A673 (cell line): ENCODE results near the gene ANKRD10. TPM values are rescaled to one million over a fixed set of nuclear protein-coding genes. Genes with fewer than 3 reads are reported as not detected.

Experiments
- BruUV-seq: library from RNA; stranded (reverse); fragments of 400-500 nt; replicated peaks from 2 replicates; lab custom pipeline; 2021; lab: Mats Ljungman, UMichigan
- CTCF ChIA-PET: fragments of 300-600 bp; sonication (Branson Sonifier 250); formaldehyde crosslinking; loops from one replicate; lab custom pipeline; 2022; ENCODE audit warnings: antibody characterized with exemption; lab: Charles Lee
- POLR2A ChIA-PET: fragments of 300-600 bp; sonication (Branson Sonifier 250); formaldehyde crosslinking; loops from one replicate; lab custom pipeline; 2022; ENCODE audit warnings: antibody characterized with exemption; ENCODE audit not compliant: low non-redundant PET; lab: Charles Lee
- DNase-seq: peaks from one replicate; pipeline ENCODE4 v3.0.0-alpha.2; 2015; ENCODE audit warnings: low spot score
- H3K27ac ChIP-seq: fragments of 200-600 bp; sonication (generic); 2 replicates; pipeline ENCODE4 v1.5.1; 2016; ENCODE audit warnings: mixed run types, low read depth, mild to moderate bottlenecking, mixed read lengths, antibody characterized with exemption, low read length; ENCODE audit not compliant: poor library complexity, severe bottlenecking
- H3K27me3 ChIP-seq: fragments of 200-600 bp; sonication (generic); replicated peaks from 2 replicates; pipeline ENCODE4 v1.6.1; 2017; ENCODE audit warnings: mixed run types, low read depth, mild to moderate bottlenecking, mixed read lengths, antibody characterized with exemption, low read length; ENCODE audit not compliant: insufficient read depth, poor library complexity
- H3K36me3 ChIP-seq: fragments of 200-600 bp; sonication (generic); 2 replicates; pipeline ENCODE4 v1.6.1; 2016; ENCODE audit warnings: mixed run types, mild to moderate bottlenecking, mixed read lengths, antibody characterized with exemption, low read length; ENCODE audit not compliant: insufficient read depth, poor library complexity, severe bottlenecking
- H3K4me1 ChIP-seq: fragments of 200-600 bp; sonication (generic); 2 replicates; pipeline ENCODE4 v1.6.1; 2017; ENCODE audit warnings: mixed run types, mild to moderate bottlenecking, mixed read lengths, antibody characterized with exemption, low read length; ENCODE audit not compliant: insufficient read depth, poor library complexity, severe bottlenecking
- H3K4me3 ChIP-seq: fragments of 200-600 bp; sonication (generic); 2 replicates; pipeline ENCODE4 v1.5.1; 2016; ENCODE audit warnings: low read depth, mixed run types, mild to moderate bottlenecking, mixed read lengths, low read length; ENCODE audit not compliant: poor library complexity, severe bottlenecking
- H3K9me3 ChIP-seq: fragments of 200-600 bp; sonication (generic); 2 replicates; pipeline ENCODE4 v1.6.1; 2016; ENCODE audit warnings: mixed run types, low read depth, mild to moderate bottlenecking, mixed read lengths, antibody characterized with exemption, low read length; ENCODE audit not compliant: poor library complexity, severe bottlenecking
- CTCF ChIP-seq: fragments of 300-800, 200-600 bp; sonication (generic); conservative IDR thresholded peaks from 2 replicates; pipeline ENCODE4 v1.5.1; 2017; ENCODE audit warnings: low read depth, mild to moderate bottlenecking, antibody characterized with exemption, low read length, moderate library complexity, mixed read lengths
- EZH2 ChIP-seq: fragments of 200-600 bp; sonication (generic); IDR thresholded peaks from 2 replicates; pipeline ENCODE4 v1.6.1; 2017; ENCODE audit warnings: borderline replicate concordance, low read depth, mild to moderate bottlenecking, mixed read lengths, antibody characterized with exemption, low read length; ENCODE audit not compliant: poor library complexity, severe bottlenecking
- intact Hi-C: fragments of 100-400 bp; cut with micrococcal nuclease; formaldehyde crosslinking; loops from one replicate; pipeline ENCODE4 v1.10.0; 2022; ENCODE audit not compliant: unreplicated experiment
- total RNA-seq: library from RNA; stranded (reverse); gene quantifications from 2 replicates; pipeline ENCODE4 v1.2.3, GENCODE V29; 2021

ANKRD10 gene
- total RNA-seq, 1 experiment from 2014 or later = 96.2 TPM

GRCh38 chr13:110830331-110830730 is 84.5 kb downstream of the ANKRD10 start:
- Histone ChIP-seq H3K27me3 (no peaks in the 10 kb centered on the region), H3K36me3 (no peaks in the 10 kb centered on the region), H3K4me3 (no peak overlapping the region), H3K9me3 (no peaks in the 10 kb centered on the region), H3K27ac (no peak overlapping the region), H3K4me1 (no peaks in the 10 kb centered on the region)
- TF ChIP-seq CTCF (no peak), EZH2 (no peak)
- POLR2A ChIA-PET = no interaction called here
- CTCF ChIA-PET = no interaction called here
- no TSS peak for BruUV-seq
- intact Hi-C loops = no loop called here
- DNase-seq = no peak

DNA sequence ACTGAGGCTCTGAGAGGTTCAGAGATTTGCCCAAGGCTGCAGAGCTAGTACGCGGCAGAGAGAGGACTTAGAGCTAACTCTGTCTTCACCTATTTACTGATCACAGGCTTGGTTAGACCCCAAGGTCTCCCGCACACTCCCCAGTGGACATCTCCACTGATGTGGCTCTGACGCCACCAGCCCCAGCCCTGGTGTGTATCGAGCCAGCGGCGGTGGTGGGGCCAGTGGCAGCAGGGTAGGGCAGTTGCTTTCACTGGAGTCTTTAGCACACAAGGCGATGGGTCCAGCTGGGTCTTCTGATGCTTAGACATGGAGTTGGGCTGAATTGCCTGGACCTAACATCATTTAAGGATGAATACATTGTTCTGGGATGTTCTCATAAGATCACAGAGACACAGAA is 85.4 kb downstream of the ANKRD10 start:
- Histone ChIP-seq H3K4me1 (no peaks in the 10 kb centered on the region), H3K27me3 (no peaks in the 10 kb centered on the region), H3K27ac (no peak overlapping the region), H3K36me3 (no peaks in the 10 kb centered on the region), H3K9me3 (no peaks in the 10 kb centered on the region), H3K4me3 (no peak overlapping the region)
- ChIA-PET CTCF (no interaction called here), POLR2A (no interaction called here)
- TF ChIP-seq EZH2 (no peak), CTCF (no peak)
- no peak for DNase-seq
- intact Hi-C loops = no loop called here
- no TSS peak for BruUV-seq

DNA sequence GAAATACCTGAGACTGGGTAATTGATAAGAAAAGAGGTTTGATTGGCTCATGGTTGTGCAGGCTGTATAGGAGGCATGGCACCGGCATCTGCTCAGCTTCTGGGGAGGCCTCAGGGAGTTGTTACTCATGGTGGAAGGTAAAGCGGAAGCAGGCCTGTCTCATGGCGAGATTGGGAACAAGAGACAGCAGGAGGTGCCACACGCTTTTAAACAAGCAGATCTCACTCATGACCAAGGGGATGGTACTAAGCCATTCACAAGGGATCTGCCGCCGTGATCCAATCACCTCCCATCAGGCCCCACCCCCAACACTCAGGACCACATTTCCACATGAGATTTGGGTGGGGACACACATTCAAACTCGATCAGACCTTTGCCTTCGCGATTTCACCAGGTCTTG is 86.2 kb downstream of the ANKRD10 start:
- TF ChIP-seq CTCF = no peak; the same call in 1 of the 2 replicates
- TF ChIP-seq EZH2 = no peak
- no peak for DNase-seq
- ChIA-PET CTCF (no interaction called here), POLR2A (no interaction called here)
- Histone ChIP-seq H3K36me3 (no peaks in the 10 kb centered on the region), H3K9me3 (no peaks in the 10 kb centered on the region), H3K4me3 (no peak overlapping the region), H3K27me3 (no peaks in the 10 kb centered on the region), H3K27ac (no peak overlapping the region), H3K4me1 (no peaks in the 10 kb centered on the region)
- BruUV-seq = no TSS peak
- intact Hi-C loops = no loop called here

Other genes starting within 250 kb of the ANKRD10 start
- 66.3 and 71.4 TPM in 2 replicates for gene CARS2, start 209.0 kb downstream of the ANKRD10 start, total RNA-seq
- gene ING1, start 201.4 kb downstream of the ANKRD10 start, total RNA-seq = 19.3 and 22.0 TPM in 2 replicates
- gene ARHGEF7, start 200.2 kb upstream of the ANKRD10 start, total RNA-seq = 39.9 and 41.7 TPM in 2 replicates